GM12878 (cell line): ENCODE measurements around the gene GEMIN7. TPM values are rescaled to one million over a fixed set of nuclear protein-coding genes. Genes with fewer than 3 reads are reported as not detected.

ENCODE experiments used
- KAT2A ChIP-seq: conservative IDR thresholded peaks from 2 replicates; pipeline ENCODE4 v1.6.1; 2011; ENCODE audit warnings: low read depth, low read length; ENCODE audit not compliant: control insufficient read depth
- MEF2A ChIP-seq: IDR thresholded peaks from 2 replicates; pipeline ENCODE4 v1.6.1; 2011; ENCODE audit warnings: low read depth, mild to moderate bottlenecking, low read length, moderate library complexity; ENCODE audit not compliant: insufficient read depth
- NR2C2 ChIP-seq: IDR thresholded peaks from 2 replicates; pipeline ENCODE4 v1.6.1; 2011; ENCODE audit warnings: borderline replicate concordance, low read depth; ENCODE audit not compliant: control insufficient read depth, insufficient read length
- RB1 ChIP-seq: fragments of 450-650 bp; formaldehyde crosslinking; IDR thresholded peaks from 2 replicates; pipeline ENCODE4 v1.6.1; 2017; ENCODE audit warnings: mild to moderate bottlenecking, borderline replicate concordance
- SMAD1 ChIP-seq: fragments of 450-650 bp; IDR thresholded peaks from 2 replicates; pipeline ENCODE4 v1.6.1; 2018; ENCODE audit warnings: mild to moderate bottlenecking, low read depth; ENCODE audit not compliant: partially characterized antibody
- SMC3 ChIP-seq: IDR thresholded peaks from 2 replicates; pipeline ENCODE4 v1.6.1; 2011; ENCODE audit warnings: low read length, improper control_type of control experiment, borderline replicate concordance
- SPI1 ChIP-seq: IDR thresholded peaks from 2 replicates; pipeline ENCODE4 v1.6.1; 2011; ENCODE audit warnings: low read depth, mild to moderate bottlenecking, low read length, moderate library complexity, borderline replicate concordance; ENCODE audit not compliant: insufficient read depth
- SREBF2 ChIP-seq: IDR thresholded peaks from 2 replicates; pipeline ENCODE4 v1.6.1; 2012; ENCODE audit warnings: mild to moderate bottlenecking, low read length
- TCF7 ChIP-seq: IDR thresholded peaks from 2 replicates; pipeline ENCODE4 v1.6.1; 2014; ENCODE audit warnings: antibody characterized with exemption, borderline replicate concordance
- YY1 ChIP-seq: IDR thresholded peaks from 2 replicates; pipeline ENCODE4 v1.6.1; 2011; ENCODE audit warnings: low read depth, mild to moderate bottlenecking, low read length
- ZNF274 ChIP-seq: IDR thresholded peaks from one replicate; pipeline ENCODE4 v1.8.0; 2011; ENCODE audit not compliant: insufficient read length, insufficient read depth
- polyA plus RNA-seq, 11 experiments: library from polyadenylated mRNA; depleted of rRNA in 4 of 11; unstranded in 6 of 11; stranded (reverse) in 5 of 11; fragments of >200 nt; fragmentation: Nextera tagmentation in 4 of 11; fragmentation: Illumina TruSeq in 1 of 11; extraction: Ambion mirVana in 4 of 11; extraction: Trizol in 1 of 11; gene quantifications; 1 replicate in 1 of 11; 2 replicates in 10 of 11; pipeline versions ENCODE4 v1.2.1 to v1.2.3, GENCODE V29; 2011 to 2016; ENCODE audit warnings: inconsistent platforms in 2 of 11, missing spikeins in 2 of 11, low read depth in 1 of 11
- total RNA-seq, 4 experiments: library from RNA; depleted of rRNA in 3 of 4; stranded (reverse); fragments of >200 nt in 3 of 4; fragmentation: Illumina TruSeq in 1 of 4; extraction: Trizol in 1 of 4; gene quantifications; 2 replicates each; pipeline versions ENCODE4 v1.2.1 to v1.2.3, GENCODE V29; 2013 to 2021
- TF ChIP-seq, protein P1 (sequence below): fragments of 450-650 bp; IDR thresholded peaks from 2 replicates; pipeline ENCODE4 v1.6.1; 2016; ENCODE audit warnings: mild to moderate bottlenecking, moderate library complexity, borderline replicate concordance
- TF ChIP-seq, protein P2 (sequence below): fragments of 450-650 bp; formaldehyde crosslinking; IDR thresholded peaks from 2 replicates; pipeline ENCODE4 v1.4.0; 2022; ENCODE audit warnings: mild to moderate bottlenecking, moderate library complexity
- TF ChIP-seq, protein P3 (sequence below), 3 experiments: IDR thresholded peaks in 2 of 3; conservative IDR thresholded peaks in 1 of 3; 2 replicates each; pipeline ENCODE4 v1.5.1; 2011; ENCODE audit warnings: low read depth in 3 of 3, low read length in 3 of 3, mild to moderate bottlenecking in 3 of 3, control low read depth in 2 of 3, moderate library complexity in 2 of 3, inconsistent platforms in 1 of 3, mixed read lengths in 1 of 3; ENCODE audit not compliant: control insufficient read depth in 2 of 3, insufficient read depth in 1 of 3; ENCODE audit errors: extremely low read depth in 1 of 3
- TF ChIP-seq, protein P4 (sequence below): IDR thresholded peaks from 2 replicates; pipeline ENCODE4 v1.6.1; 2012; ENCODE audit warnings: improper control_type of control experiment, low read depth, low read length; ENCODE audit not compliant: insufficient replicate concordance

The GEMIN7 gene
- total and polyA plus RNA-seq, 10 of the 15 experiments (the other 5 are each of a cell fraction or from before 2014, with no cell fraction given) = 21.1 to 76.7 (median 44.9) TPM

DNA sequence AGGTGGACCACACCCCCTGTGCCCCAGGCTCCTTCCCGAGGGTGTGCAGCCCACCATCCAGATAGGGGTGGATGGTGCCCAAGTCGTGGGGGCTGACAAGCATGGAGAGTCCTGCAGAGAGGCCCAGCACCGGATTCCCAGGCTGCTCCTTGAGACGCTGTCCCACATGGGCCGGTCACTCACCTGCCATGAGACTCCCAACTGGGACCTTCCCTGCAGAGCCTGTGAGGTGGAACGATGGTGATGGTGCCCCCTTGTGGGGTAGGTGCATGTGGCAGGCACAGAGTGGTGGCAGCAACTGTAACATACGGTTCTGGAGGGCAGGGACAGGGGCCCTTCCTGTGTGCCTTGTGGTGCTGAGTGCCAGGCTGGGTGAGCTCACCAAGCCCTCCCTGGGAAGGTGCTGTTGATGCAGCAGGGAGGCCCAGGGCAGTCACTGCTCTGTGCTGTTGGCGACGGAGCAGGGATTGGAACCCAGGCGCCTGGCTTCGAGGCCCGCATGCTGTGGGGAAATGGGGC lies 47.0 kb downstream of the GEMIN7 start (continued):
- TF ChIP-seq SMAD1 (no peak), SPI1 (no peak), YY1 (0 out of 2 replicates have a peak, but pooled peaks have one; percentile 56), SMC3 (peak; percentile 69), RB1 (no peak), ZNF274 (no peak), SREBF2 (no peak), MEF2A (no peak), NR2C2 (no peak), TCF7 (no peak), KAT2A (no peak)
- TF ChIP-seq, protein P1, sequence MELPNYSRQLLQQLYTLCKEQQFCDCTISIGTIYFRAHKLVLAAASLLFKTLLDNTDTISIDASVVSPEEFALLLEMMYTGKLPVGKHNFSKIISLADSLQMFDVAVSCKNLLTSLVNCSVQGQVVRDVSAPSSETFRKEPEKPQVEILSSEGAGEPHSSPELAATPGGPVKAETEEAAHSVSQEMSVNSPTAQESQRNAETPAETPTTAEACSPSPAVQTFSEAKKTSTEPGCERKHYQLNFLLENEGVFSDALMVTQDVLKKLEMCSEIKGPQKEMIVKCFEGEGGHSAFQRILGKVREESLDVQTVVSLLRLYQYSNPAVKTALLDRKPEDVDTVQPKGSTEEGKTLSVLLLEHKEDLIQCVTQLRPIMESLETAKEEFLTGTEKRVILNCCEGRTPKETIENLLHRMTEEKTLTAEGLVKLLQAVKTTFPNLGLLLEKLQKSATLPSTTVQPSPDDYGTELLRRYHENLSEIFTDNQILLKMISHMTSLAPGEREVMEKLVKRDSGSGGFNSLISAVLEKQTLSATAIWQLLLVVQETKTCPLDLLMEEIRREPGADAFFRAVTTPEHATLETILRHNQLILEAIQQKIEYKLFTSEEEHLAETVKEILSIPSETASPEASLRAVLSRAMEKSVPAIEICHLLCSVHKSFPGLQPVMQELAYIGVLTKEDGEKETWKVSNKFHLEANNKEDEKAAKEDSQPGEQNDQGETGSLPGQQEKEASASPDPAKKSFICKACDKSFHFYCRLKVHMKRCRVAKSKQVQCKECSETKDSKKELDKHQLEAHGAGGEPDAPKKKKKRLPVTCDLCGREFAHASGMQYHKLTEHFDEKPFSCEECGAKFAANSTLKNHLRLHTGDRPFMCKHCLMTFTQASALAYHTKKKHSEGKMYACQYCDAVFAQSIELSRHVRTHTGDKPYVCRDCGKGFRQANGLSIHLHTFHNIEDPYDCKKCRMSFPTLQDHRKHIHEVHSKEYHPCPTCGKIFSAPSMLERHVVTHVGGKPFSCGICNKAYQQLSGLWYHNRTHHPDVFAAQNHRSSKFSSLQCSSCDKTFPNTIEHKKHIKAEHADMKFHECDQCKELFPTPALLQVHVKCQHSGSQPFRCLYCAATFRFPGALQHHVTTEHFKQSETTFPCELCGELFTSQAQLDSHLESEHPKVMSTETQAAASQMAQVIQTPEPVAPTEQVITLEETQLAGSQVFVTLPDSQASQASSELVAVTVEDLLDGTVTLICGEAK = no peak
- TF ChIP-seq, protein P2, sequence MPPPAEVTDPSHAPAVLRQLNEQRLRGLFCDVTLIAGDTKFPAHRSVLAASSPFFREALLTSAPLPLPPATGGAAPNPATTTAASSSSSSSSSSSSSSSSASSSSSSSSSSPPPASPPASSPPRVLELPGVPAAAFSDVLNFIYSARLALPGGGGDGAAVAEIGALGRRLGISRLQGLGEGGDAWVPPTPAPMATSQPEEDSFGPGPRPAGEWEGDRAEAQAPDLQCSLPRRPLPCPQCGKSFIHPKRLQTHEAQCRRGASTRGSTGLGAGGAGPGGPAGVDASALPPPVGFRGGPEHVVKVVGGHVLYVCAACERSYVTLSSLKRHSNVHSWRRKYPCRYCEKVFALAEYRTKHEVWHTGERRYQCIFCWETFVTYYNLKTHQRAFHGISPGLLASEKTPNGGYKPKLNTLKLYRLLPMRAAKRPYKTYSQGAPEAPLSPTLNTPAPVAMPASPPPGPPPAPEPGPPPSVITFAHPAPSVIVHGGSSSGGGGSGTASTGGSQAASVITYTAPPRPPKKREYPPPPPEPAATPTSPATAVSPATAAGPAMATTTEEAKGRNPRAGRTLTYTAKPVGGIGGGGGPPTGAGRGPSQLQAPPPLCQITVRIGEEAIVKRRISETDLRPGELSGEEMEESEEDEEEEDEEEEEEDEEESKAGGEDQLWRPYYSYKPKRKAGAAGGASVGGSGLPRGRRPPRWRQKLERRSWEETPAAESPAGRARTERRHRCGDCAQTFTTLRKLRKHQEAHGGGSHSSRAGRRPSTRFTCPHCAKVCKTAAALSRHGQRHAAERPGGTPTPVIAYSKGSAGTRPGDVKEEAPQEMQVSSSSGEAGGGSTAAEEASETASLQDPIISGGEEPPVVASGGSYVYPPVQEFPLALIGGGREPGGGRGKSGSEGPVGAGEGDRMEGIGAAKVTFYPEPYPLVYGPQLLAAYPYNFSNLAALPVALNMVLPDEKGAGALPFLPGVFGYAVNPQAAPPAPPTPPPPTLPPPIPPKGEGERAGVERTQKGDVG = no peak
- TF ChIP-seq, protein P3, sequence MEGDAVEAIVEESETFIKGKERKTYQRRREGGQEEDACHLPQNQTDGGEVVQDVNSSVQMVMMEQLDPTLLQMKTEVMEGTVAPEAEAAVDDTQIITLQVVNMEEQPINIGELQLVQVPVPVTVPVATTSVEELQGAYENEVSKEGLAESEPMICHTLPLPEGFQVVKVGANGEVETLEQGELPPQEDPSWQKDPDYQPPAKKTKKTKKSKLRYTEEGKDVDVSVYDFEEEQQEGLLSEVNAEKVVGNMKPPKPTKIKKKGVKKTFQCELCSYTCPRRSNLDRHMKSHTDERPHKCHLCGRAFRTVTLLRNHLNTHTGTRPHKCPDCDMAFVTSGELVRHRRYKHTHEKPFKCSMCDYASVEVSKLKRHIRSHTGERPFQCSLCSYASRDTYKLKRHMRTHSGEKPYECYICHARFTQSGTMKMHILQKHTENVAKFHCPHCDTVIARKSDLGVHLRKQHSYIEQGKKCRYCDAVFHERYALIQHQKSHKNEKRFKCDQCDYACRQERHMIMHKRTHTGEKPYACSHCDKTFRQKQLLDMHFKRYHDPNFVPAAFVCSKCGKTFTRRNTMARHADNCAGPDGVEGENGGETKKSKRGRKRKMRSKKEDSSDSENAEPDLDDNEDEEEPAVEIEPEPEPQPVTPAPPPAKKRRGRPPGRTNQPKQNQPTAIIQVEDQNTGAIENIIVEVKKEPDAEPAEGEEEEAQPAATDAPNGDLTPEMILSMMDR (IDR thresholded peaks at IDR 0.05 in 2 of 3, conservative IDR thresholded peaks at IDR 0.05 in 1 of 3; ENCODE audit: control insufficient read depth in 2 of 3, extremely low read depth in 1 of 3, insufficient read depth in 1 of 3, low read depth in 3 of 3, low read length in 3 of 3) = peak; percentile 79 to 93 (median 83)
- TF ChIP-seq, protein P4, sequence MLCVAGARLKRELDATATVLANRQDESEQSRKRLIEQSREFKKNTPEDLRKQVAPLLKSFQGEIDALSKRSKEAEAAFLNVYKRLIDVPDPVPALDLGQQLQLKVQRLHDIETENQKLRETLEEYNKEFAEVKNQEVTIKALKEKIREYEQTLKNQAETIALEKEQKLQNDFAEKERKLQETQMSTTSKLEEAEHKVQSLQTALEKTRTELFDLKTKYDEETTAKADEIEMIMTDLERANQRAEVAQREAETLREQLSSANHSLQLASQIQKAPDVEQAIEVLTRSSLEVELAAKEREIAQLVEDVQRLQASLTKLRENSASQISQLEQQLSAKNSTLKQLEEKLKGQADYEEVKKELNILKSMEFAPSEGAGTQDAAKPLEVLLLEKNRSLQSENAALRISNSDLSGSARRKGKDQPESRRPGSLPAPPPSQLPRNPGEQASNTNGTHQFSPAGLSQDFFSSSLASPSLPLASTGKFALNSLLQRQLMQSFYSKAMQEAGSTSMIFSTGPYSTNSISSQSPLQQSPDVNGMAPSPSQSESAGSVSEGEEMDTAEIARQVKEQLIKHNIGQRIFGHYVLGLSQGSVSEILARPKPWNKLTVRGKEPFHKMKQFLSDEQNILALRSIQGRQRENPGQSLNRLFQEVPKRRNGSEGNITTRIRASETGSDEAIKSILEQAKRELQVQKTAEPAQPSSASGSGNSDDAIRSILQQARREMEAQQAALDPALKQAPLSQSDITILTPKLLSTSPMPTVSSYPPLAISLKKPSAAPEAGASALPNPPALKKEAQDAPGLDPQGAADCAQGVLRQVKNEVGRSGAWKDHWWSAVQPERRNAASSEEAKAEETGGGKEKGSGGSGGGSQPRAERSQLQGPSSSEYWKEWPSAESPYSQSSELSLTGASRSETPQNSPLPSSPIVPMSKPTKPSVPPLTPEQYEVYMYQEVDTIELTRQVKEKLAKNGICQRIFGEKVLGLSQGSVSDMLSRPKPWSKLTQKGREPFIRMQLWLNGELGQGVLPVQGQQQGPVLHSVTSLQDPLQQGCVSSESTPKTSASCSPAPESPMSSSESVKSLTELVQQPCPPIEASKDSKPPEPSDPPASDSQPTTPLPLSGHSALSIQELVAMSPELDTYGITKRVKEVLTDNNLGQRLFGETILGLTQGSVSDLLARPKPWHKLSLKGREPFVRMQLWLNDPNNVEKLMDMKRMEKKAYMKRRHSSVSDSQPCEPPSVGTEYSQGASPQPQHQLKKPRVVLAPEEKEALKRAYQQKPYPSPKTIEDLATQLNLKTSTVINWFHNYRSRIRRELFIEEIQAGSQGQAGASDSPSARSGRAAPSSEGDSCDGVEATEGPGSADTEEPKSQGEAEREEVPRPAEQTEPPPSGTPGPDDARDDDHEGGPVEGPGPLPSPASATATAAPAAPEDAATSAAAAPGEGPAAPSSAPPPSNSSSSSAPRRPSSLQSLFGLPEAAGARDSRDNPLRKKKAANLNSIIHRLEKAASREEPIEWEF = no peak
